Stimulated activated naive CD8-positive, alpha-beta T cell treated with anti-CD3 and anti-CD28 coated beads, Interleukin-15, amount 100 ng/mL, for 72 hours (primary cell): Measurements from ENCODE around the gene KIF22.
A peak's percentile ranks its signal among the peaks of the same experiment; 100 is the strongest.
"Not testable (repeated sequence)": the region's sequence is repeated elsewhere in the genome, so short reads cannot be mapped to it uniquely, and the experiment has no call there.

Experiments
- ATAC-seq: fragments of 150-1000 bp; cut with Tn5 transposase; 2 replicates; pipeline ENCODE4 v1.10.0; 2021; ENCODE audit warnings: mild to moderate bottlenecking, moderate library complexity
- DNase-seq, 2 donors: peaks; one replicate each; pipeline ENCODE4 v3.0.0; 2021 to 2022
- H3K27ac Mint-ChIP-seq, 2 donors: one replicate each; pipeline ENCODE4 v1.8.0; 2022; ENCODE audit warnings: mild to moderate bottlenecking in 2 of 2, mixed read lengths in 2 of 2, moderate library complexity in 2 of 2
- H3K27me3 Mint-ChIP-seq: one replicate; pipeline ENCODE4 v1.8.0; 2022; ENCODE audit warnings: mixed read lengths
- H3K4me1 Mint-ChIP-seq: one replicate; pipeline ENCODE4 v1.8.0; 2022; ENCODE audit warnings: mild to moderate bottlenecking, mixed read lengths
- H3K4me3 Mint-ChIP-seq, 2 donors: one replicate each; pipeline ENCODE4 v1.8.0; 2022; ENCODE audit warnings: mild to moderate bottlenecking in 2 of 2, mixed read lengths in 2 of 2, moderate library complexity in 1 of 2
- H3K9me3 Mint-ChIP-seq, 2 donors: one replicate each; pipeline ENCODE4 v1.8.0; 2022; ENCODE audit warnings: mixed read lengths in 2 of 2

The KIF22 gene

DNA sequence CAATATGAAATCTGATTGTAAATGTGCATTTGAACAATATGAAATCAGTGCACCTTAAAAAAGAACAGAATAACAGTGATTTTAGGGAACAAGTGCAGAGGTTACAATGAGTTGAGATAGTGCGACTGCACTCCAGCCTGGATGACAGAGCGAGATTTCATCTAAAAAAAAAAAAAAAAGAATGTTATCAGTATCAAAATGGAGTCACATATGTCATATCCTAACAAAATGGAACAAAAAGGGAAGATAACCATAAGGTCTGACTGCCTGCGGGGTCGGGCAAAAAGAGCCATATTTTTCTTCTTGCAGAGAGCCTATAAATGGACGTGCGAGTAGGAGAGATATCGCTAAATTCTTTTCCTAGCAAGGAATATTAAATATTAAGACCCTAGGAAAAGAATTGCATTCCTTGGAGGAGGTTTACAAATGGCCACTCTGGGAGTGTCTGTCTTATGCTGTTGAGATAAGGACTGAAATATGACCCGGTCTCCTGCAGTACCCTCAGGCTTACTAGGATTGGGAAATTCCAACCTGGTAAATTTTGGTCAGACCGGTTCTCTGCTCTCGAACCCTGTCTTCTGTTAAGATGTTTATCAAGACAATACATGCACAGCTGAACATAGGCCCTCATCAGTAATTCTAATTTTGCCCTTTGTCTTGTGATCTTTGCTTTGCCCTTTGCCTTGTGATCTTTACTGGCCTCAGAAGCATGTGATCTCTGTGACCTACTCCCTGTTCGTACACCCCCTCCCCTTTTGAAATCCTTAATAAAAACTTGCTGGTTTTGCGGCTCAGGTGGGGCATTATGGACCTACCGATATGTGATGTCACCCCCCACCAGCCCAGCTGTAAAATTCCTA, 7.2 kb upstream of the KIF22 start:
- H3K9me3 Mint-ChIP-seq, ATAC-seq, H3K27ac Mint-ChIP-seq: not testable (repeated sequence)

DNA sequence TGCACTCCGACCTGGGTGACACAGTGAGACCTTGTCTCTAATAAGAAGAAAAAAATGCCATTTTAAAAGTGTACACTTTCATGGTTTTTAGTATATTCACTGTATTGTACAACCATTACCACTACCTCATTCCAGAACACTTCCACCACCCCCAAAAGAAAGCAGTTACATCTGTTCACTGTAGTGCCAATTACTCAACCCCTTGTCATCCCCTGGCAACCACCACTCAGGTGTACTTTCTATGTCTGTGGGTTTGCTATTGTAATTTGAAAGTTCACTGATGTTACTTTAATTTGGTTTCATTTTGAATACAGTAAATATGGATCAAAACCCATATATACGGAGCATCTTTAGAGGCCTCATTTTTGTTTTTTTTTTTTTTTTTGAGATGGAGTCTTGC, 6.4 kb upstream of the KIF22 start:
- peak overlapping the region; percentile 8 to 21 for H3K27ac Mint-ChIP-seq

More for the DNA sequence above, 7.2 kb upstream of the KIF22 start:
- DNase-seq, H3K27me3 Mint-ChIP-seq, H3K4me3 Mint-ChIP-seq: not testable (repeated sequence)
- peaks cover 36% of the 10 kb centered on the region for H3K4me1 Mint-ChIP-seq

DNA sequence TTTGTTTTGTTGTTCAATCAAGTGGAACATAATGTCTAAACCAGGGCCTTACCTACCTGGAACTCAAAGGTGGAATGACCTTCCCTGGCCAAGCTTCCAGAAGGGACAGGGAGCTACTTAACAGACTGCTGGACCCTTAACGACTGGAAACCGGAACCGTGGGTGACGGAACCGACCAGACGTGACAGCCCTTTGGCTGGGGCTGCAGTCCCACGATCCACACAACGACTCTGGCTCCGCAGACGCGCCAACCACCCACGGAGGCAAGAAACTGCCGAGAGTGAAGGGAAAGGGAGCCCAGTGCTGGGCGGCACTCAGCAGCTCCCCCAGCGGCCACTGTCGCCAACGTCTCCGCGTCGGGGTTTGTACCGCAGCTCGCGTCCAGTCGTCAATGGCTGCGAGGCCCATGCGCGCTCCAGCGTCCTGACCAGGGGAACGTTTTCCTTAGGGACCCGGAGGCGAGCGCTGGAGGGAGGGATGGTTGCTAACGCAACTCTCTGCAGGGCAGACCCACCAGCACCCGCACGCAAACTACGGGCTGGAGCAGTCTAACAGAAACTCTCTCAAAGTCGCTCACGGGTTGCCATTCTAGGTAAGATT, 5.5 kb upstream of the KIF22 start:
- H3K27ac Mint-ChIP-seq = peak overlapping the region; percentile 19 to 66
- ATAC-seq = peak; percentile 84
- H3K4me1 Mint-ChIP-seq = peaks cover 40% of the 10 kb centered on the region
- no peaks in the 10 kb centered on the region for H3K9me3 Mint-ChIP-seq
- H3K27me3 Mint-ChIP-seq = no peaks in the 10 kb centered on the region
- peak; percentile 72 for DNase-seq
- H3K4me3 Mint-ChIP-seq = peak overlapping the region; percentile 68 to 75

More for the DNA sequence above, 6.4 kb upstream of the KIF22 start:
- Mint-ChIP-seq H3K27me3 (peaks cover under 1% of the 10 kb centered on the region), H3K4me1 (peaks cover 37% of the 10 kb centered on the region), H3K4me3 (peak overlapping the region in 1 of 2 donors; percentile 27), H3K9me3 (no peaks in the 10 kb centered on the region)
- ATAC-seq (peak; percentile 92), DNase-seq (peak in 1 of 2 donors; percentile 49)

- not testable (repeated sequence) for H3K4me3 Mint-ChIP-seq, H3K27ac Mint-ChIP-seq, H3K27me3 Mint-ChIP-seq, ATAC-seq, H3K9me3 Mint-ChIP-seq, DNase-seq
- peaks cover 43% of the 10 kb centered on the region for H3K4me1 Mint-ChIP-seq
These were observed 3.4 kb upstream of the KIF22 start for GRCh38 chr16:29787155-29787554.

- ATAC-seq = peak; percentile 1
- no peaks in the 10 kb centered on the region for H3K27me3 Mint-ChIP-seq
- peaks cover 53% of the 10 kb centered on the region for H3K4me1 Mint-ChIP-seq
These were observed 772 bp upstream of the KIF22 start for GRCh38 chr16:29789775-29790182.

GRCh38 chr16:29790949-29791844, 646 bp downstream of the KIF22 start:
- Mint-ChIP-seq H3K9me3 (no peaks in the 10 kb centered on the region), H3K27ac (peak overlapping the region; percentile 98 to 100), H3K4me1 (peaks cover 48% of the 10 kb centered on the region), H3K4me3 (peak overlapping the region; percentile 91 to 95), H3K27me3 (no peaks in the 10 kb centered on the region)
- DNase-seq = no peak
- ATAC-seq = peak; percentile 21

More at GRCh38 chr16:29789775-29790182, 772 bp upstream of the KIF22 start:
- peak in 1 of 2 donors; percentile 15 for DNase-seq
- H3K27ac Mint-ChIP-seq = peak overlapping the region; percentile 95 to 100
- H3K9me3 Mint-ChIP-seq = no peaks in the 10 kb centered on the region
- H3K4me3 Mint-ChIP-seq = peak overlapping the region; percentile 91 to 95

GRCh38 chr16:29791845-29792807, 1.6 kb downstream of the KIF22 start:
- peak overlapping the region in 1 of 2 donors; percentile 76 for H3K27ac Mint-ChIP-seq

GRCh38 chr16:29793153-29793552, 2.6 kb downstream of the KIF22 start:
- peak overlapping the region; percentile 23 to 49 for H3K27ac Mint-ChIP-seq
- not testable (repeated sequence) for H3K9me3 Mint-ChIP-seq, ATAC-seq, H3K27me3 Mint-ChIP-seq, DNase-seq
- H3K4me1 Mint-ChIP-seq = peaks cover 48% of the 10 kb centered on the region
- H3K4me3 Mint-ChIP-seq = peak overlapping the region; percentile 91 to 95

More at GRCh38 chr16:29791845-29792807, 1.6 kb downstream of the KIF22 start:
- DNase-seq = no peak
- no peak for ATAC-seq
- H3K27me3 Mint-ChIP-seq = no peaks in the 10 kb centered on the region
- H3K4me3 Mint-ChIP-seq = peak overlapping the region; percentile 91 to 95
- H3K4me1 Mint-ChIP-seq = peaks cover 48% of the 10 kb centered on the region
- H3K9me3 Mint-ChIP-seq = no peaks in the 10 kb centered on the region

DNA sequence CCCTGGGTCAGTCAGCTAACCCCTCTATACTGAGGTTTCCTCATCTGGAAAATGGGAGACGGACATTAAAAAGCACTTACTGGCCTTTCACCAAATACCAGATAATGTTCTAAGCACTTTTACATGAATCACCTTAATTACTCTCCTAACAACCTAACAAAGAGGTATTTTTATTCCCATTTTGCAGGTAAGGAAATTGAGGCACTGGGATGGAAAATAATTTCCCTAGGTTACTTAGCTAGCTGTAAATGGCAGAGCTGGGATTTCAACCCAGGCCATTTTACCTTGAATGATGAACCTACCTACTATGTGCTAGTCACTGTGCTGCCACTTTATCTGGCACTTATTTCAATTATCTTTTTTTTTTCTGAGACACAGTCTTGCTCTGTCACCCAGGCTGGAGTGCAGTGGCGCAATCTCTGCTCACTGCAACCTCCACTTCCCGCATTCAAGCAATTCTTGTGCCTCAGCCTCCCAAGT, 3.7 kb downstream of the KIF22 start:
- Mint-ChIP-seq H3K27ac (no peak overlapping the region), H3K4me1 (peaks cover 42% of the 10 kb centered on the region), H3K4me3 (no peak overlapping the region), H3K27me3 (no peaks in the 10 kb centered on the region), H3K9me3 (no peaks in the 10 kb centered on the region)
- ATAC-seq (no peak), DNase-seq (no peak)

DNA sequence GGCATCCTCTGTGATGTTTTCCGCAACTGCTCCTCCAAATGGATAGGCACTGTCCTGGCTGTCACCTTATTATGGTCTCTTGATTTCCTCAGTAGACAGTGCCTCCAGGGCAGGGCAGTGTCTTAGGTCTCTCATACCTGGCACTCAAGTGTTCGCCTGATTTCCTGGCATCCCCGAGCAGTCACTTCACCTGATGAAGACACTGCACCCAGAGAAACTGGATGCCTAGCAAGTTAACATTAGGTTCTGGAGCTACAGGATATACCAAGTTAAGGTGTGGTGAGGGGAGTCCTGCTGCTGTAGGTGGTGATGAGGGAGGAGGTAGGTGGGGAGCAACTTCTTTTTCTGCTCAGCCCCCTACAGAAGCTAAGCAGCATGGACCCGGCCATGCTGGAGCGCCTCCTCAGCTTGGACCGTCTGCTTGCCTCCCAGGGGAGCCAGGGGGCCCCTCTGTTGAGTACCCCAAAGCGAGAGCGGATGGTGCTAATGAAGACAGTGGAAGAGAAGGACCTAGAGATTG, 11.9 kb downstream of the KIF22 start:
- Mint-ChIP-seq H3K4me3 (no peak overlapping the region), H3K27ac (peak overlapping the region in 1 of 2 donors; percentile 77), H3K4me1 (peaks cover 42% of the 10 kb centered on the region), H3K9me3 (no peaks in the 10 kb centered on the region), H3K27me3 (no peaks in the 10 kb centered on the region)
- no peak for ATAC-seq
- no peak for DNase-seq

GRCh38 chr16:29804020-29804419, 13.5 kb downstream of the KIF22 start:
- Mint-ChIP-seq H3K9me3 (no peaks in the 10 kb centered on the region), H3K27me3 (no peaks in the 10 kb centered on the region), H3K4me1 (peaks cover 54% of the 10 kb centered on the region), H3K4me3 (peak overlapping the region; percentile 99), H3K27ac (peak overlapping the region; percentile 91 to 93)
- ATAC-seq = no peak
- no peak for DNase-seq

GRCh38 chr16:29804455-29805231, 14.1 kb downstream of the KIF22 start:
- H3K9me3 Mint-ChIP-seq = no peaks in the 10 kb centered on the region
- no peak for DNase-seq

More at GRCh38 chr16:29804455-29805231, 14.1 kb downstream of the KIF22 start:
- Mint-ChIP-seq H3K4me1 (peaks cover 58% of the 10 kb centered on the region), H3K27ac (peak overlapping the region; percentile 100), H3K27me3 (no peaks in the 10 kb centered on the region), H3K4me3 (peak overlapping the region; percentile 99)
- no peak for ATAC-seq
